HEK293 (cell line): Measurements from ENCODE around the gene ETV4.

Experiments
- CTCF ChIA-PET: fragments of 350-600 bp; formaldehyde crosslinking; extraction: SDS; loops from one replicate; lab custom pipeline; 2021; ENCODE audit warnings: antibody characterized with exemption; lab: Yijun Ruan, JAX
- POLR2A ChIA-PET: fragments of 300-600 bp; formaldehyde crosslinking; extraction: SDS; loops from one replicate; lab custom pipeline; 2020; ENCODE audit warnings: antibody characterized with exemption, inconsistent platforms; lab: Yijun Ruan, JAX
- H3K27ac ChIP-seq: fragments of 200-500 bp; sonication (Bioruptor generic); 2 replicates; pipeline ENCODE4 v1.5.1; 2014; ENCODE audit warnings: low read depth, low read length, control low read depth, inconsistent platforms; ENCODE audit errors: extremely low read depth
- H3K36me3 ChIP-seq, 2 experiments: fragments of 200-500 bp in 1 of 2; sonication (Bioruptor generic) in 1 of 2; 1 replicate in 1 of 2; 2 replicates in 1 of 2; pipeline ENCODE4 v1.5.1; 2014 to 2017; ENCODE audit warnings: inconsistent platforms in 2 of 2, low read length in 2 of 2; ENCODE audit not compliant: control insufficient read depth in 2 of 2, insufficient read depth in 1 of 2
- H3K4me1 ChIP-seq: fragments of 200-500 bp; sonication (Bioruptor generic); 2 replicates; pipeline ENCODE4 v1.5.1; 2014; ENCODE audit warnings: mild to moderate bottlenecking, low read length, inconsistent platforms; ENCODE audit not compliant: control insufficient read depth, insufficient read depth
- H3K4me3 ChIP-seq: 2 replicates; pipeline ENCODE4 v1.5.1; 2011; ENCODE audit warnings: low read depth, mild to moderate bottlenecking, control low read depth, low read length, moderate library complexity
- H3K9me3 ChIP-seq: fragments of 200-500 bp; sonication (Bioruptor generic); 2 replicates; pipeline ENCODE4 v1.5.1; 2014; ENCODE audit warnings: low read depth, low read length, inconsistent platforms; ENCODE audit not compliant: control insufficient read depth, insufficient read depth
- CTCF ChIP-seq: fragments of 450-650 bp; formaldehyde crosslinking; IDR thresholded peaks from 2 replicates; pipeline ENCODE4 v1.5.1; 2016; ENCODE audit warnings: missing biosample characterization, missing genetic modification characterization
- FEZF1 ChIP-seq: fragments of 450-650 bp; formaldehyde crosslinking; IDR thresholded peaks from 2 replicates; pipeline ENCODE4 v1.5.1; 2016; ENCODE audit warnings: missing biosample characterization, missing genetic modification characterization
- GLIS1 ChIP-seq: fragments of 450-650 bp; formaldehyde crosslinking; IDR thresholded peaks from 2 replicates; pipeline ENCODE4 v1.5.1; 2016; ENCODE audit warnings: missing biosample characterization, missing genetic modification characterization
- OSR2 ChIP-seq: fragments of 450-650 bp; formaldehyde crosslinking; IDR thresholded peaks from 2 replicates; pipeline ENCODE4 v1.5.1; 2016; ENCODE audit warnings: missing biosample characterization, missing genetic modification characterization
- PATZ1 ChIP-seq: fragments of 450-650 bp; formaldehyde crosslinking; IDR thresholded peaks from 2 replicates; pipeline ENCODE4 v1.5.1; 2016; ENCODE audit warnings: missing biosample characterization, missing genetic modification characterization
- PRDM6 ChIP-seq: fragments of 450-650 bp; formaldehyde crosslinking; IDR thresholded peaks from 2 replicates; pipeline ENCODE4 v1.5.1; 2017; ENCODE audit warnings: missing biosample characterization, missing genetic modification characterization
- ZBTB20 ChIP-seq: fragments of 450-650 bp; formaldehyde crosslinking; IDR thresholded peaks from 2 replicates; pipeline ENCODE4 v1.5.1; 2016; ENCODE audit warnings: missing biosample characterization, missing genetic modification characterization
- ZNF10 ChIP-seq: fragments of 450-650 bp; formaldehyde crosslinking; IDR thresholded peaks from 2 replicates; pipeline ENCODE4 v1.5.1; 2017; ENCODE audit warnings: missing biosample characterization, missing genetic modification characterization
- ZNF148 ChIP-seq: fragments of 450-650 bp; formaldehyde crosslinking; IDR thresholded peaks from 2 replicates; pipeline ENCODE4 v1.5.0; 2017; ENCODE audit warnings: missing biosample characterization, missing genetic modification characterization, borderline replicate concordance
- ZNF155 ChIP-seq: fragments of 450-650 bp; formaldehyde crosslinking; IDR thresholded peaks from 2 replicates; pipeline ENCODE4 v1.5.1; 2016; ENCODE audit warnings: missing biosample characterization, missing genetic modification characterization
- ZNF433 ChIP-seq: fragments of 450-650 bp; formaldehyde crosslinking; IDR thresholded peaks from 2 replicates; pipeline ENCODE4 v1.5.1; 2016; ENCODE audit warnings: missing biosample characterization, missing genetic modification characterization, low read depth
- ZNF488 ChIP-seq: fragments of 450-650 bp; formaldehyde crosslinking; IDR thresholded peaks from 2 replicates; pipeline ENCODE4 v1.5.1; 2016; ENCODE audit warnings: missing biosample characterization, missing genetic modification characterization
- ZNF544 ChIP-seq: fragments of 450-650 bp; formaldehyde crosslinking; IDR thresholded peaks from 2 replicates; pipeline ENCODE4 v1.5.0; 2017; ENCODE audit warnings: missing biosample characterization, missing genetic modification characterization
- ZNF639 ChIP-seq: fragments of 450-650 bp; formaldehyde crosslinking; IDR thresholded peaks from 2 replicates; pipeline ENCODE4 v1.5.1; 2016; ENCODE audit warnings: missing biosample characterization, missing genetic modification characterization
- ZNF645 ChIP-seq: fragments of 450-650 bp; formaldehyde crosslinking; IDR thresholded peaks from 2 replicates; pipeline ENCODE4; 2016; ENCODE audit warnings: missing biosample characterization, missing genetic modification characterization
- ZNF843 ChIP-seq: fragments of 450-650 bp; formaldehyde crosslinking; IDR thresholded peaks from 2 replicates; pipeline ENCODE4 v1.5.1; 2016; ENCODE audit warnings: missing biosample characterization, missing genetic modification characterization
- TF ChIP-seq, protein P1 (sequence below): fragments of 450-650 bp; formaldehyde crosslinking; IDR thresholded peaks from 2 replicates; pipeline ENCODE4 v1.5.1; 2016; ENCODE audit warnings: missing biosample characterization, missing genetic modification characterization, borderline replicate concordance
- TF ChIP-seq, protein P2 (sequence below): fragments of 450-650 bp; formaldehyde crosslinking; IDR thresholded peaks from 2 replicates; pipeline ENCODE4 v1.5.1; 2016; ENCODE audit warnings: missing biosample characterization, missing genetic modification characterization

ETV4 gene

DNA sequence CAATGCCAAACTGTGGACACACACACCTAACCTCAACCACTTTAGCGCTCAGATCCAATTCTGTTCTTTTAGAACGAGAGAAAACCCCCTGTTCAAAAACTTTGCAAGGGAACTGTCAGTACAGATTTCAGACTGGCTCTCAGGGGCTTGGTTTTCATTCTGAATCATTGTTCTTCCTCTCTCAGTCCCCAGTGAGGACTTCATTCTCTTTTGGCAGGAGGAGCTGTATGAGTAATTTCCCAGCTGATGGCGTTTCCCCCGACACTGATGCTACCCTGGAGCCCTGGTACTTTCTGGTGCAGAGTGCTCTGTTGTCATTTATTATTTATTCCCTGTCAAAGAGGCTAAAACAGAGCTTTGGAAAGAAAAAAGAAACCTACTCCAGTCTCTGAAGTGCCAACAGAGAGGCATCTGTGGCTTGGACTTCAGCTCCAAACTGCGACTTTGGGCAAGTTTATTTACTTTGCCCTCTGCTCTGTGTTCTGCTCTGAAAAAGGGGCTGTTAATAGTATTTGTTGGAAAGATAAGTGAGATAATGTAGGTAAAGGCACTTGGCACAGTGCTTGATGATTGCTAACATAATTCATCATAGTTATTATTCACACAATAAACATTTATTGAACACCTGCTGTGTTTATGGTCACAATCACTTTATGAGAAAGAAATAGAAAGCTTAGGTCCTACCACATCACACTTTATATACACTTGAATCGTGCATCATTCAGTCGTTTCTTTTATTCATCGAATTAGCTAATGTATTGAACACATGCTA, 28.3 kb downstream of the ETV4 start:
- peaks cover 67 to 90% of the 10 kb centered on the region in 2 experiments for H3K36me3 ChIP-seq
- POLR2A ChIA-PET, result interaction anchor here (1.3 kb wide), 1 partner anchor 13 kb away, joined by 4 read pairs; no protein-coding TSS in a partner anchor
- CTCF ChIA-PET, result interaction anchor here (0.5 to 5.3 kb wide), 12 partner anchors 12 to 242 kb away, joined by 3 to 28 read pairs (median 4); partner anchors contain the start of gene DHX8
- H3K27ac ChIP-seq, result peak overlapping the region; percentile 29; the same call in 1 of the 2 replicates
- H3K4me3 ChIP-seq, result no peak overlapping the region
- H3K4me1 ChIP-seq, result peaks cover 15% of the 10 kb centered on the region
- no peaks in the 10 kb centered on the region for H3K9me3 ChIP-seq
- TF ChIP-seq ZNF10 (no peak), ZBTB20 (tag by site-specific recombination) (peak; percentile 57; the same call in 1 of the 2 replicates), ZNF148 (tag by site-specific recombination) (no peak), ZNF433 (no peak), ZNF639 (tag by site-specific recombination) (no peak), ZNF155 (tag by site-specific recombination) (no peak), CTCF (no peak), PATZ1 (no peak), PRDM6 (tag by site-specific recombination) (peak; percentile 97), ZNF843 (tag by site-specific recombination) (peak; percentile 93), OSR2 (tag by site-specific recombination) (peak; percentile 81), ZNF645 (no peak), ZNF544 (tag by site-specific recombination) (no peak), ZNF488 (tag by site-specific recombination) (peak; percentile 72; the same call in 1 of the 2 replicates), FEZF1 (tag by site-specific recombination) (peak; percentile 94), GLIS1 (tag by site-specific recombination) (no peak)
- TF ChIP-seq, protein P1, sequence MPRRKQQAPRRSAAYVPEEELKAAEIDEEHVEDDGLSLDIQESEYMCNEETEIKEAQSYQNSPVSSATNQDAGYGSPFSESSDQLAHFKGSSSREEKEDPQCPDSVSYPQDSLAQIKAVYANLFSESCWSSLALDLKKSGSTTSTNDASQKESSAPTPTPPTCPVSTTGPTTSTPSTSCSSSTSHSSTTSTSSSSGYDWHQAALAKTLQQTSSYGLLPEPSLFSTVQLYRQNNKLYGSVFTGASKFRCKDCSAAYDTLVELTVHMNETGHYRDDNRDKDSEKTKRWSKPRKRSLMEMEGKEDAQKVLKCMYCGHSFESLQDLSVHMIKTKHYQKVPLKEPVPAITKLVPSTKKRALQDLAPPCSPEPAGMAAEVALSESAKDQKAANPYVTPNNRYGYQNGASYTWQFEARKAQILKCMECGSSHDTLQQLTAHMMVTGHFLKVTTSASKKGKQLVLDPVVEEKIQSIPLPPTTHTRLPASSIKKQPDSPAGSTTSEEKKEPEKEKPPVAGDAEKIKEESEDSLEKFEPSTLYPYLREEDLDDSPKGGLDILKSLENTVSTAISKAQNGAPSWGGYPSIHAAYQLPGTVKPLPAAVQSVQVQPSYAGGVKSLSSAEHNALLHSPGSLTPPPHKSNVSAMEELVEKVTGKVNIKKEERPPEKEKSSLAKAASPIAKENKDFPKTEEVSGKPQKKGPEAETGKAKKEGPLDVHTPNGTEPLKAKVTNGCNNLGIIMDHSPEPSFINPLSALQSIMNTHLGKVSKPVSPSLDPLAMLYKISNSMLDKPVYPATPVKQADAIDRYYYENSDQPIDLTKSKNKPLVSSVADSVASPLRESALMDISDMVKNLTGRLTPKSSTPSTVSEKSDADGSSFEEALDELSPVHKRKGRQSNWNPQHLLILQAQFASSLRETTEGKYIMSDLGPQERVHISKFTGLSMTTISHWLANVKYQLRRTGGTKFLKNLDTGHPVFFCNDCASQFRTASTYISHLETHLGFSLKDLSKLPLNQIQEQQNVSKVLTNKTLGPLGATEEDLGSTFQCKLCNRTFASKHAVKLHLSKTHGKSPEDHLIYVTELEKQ (tag by site-specific recombination), result no peak
- TF ChIP-seq, protein P2, sequence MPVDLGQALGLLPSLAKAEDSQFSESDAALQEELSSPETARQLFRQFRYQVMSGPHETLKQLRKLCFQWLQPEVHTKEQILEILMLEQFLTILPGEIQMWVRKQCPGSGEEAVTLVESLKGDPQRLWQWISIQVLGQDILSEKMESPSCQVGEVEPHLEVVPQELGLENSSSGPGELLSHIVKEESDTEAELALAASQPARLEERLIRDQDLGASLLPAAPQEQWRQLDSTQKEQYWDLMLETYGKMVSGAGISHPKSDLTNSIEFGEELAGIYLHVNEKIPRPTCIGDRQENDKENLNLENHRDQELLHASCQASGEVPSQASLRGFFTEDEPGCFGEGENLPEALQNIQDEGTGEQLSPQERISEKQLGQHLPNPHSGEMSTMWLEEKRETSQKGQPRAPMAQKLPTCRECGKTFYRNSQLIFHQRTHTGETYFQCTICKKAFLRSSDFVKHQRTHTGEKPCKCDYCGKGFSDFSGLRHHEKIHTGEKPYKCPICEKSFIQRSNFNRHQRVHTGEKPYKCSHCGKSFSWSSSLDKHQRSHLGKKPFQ (tag by site-specific recombination), result no peak; the same call in none of the 2 replicates
